SK-N-SH (cell line): Measurements from ENCODE around the gene MYLK. TPM values are rescaled to one million over a fixed set of nuclear protein-coding genes. Genes with fewer than 3 reads are reported as not detected.

ENCODE experiments used
- CTCF ChIA-PET: fragments of 300-600, 350-600 bp; formaldehyde crosslinking; extraction: SDS; loops from one replicate; lab custom pipeline; 2021; lab: Yijun Ruan, JAX
- POLR2A ChIA-PET: fragments of 350-600 bp; sonication (Branson Sonifier 250); formaldehyde crosslinking; extraction: SDS; loops from one replicate; lab custom pipeline; 2020; ENCODE audit warnings: antibody characterized with exemption, inconsistent platforms; lab: Yijun Ruan, JAX
- DNase-seq: peaks from one replicate; pipeline ENCODE4 v3.0.0; 2012
- H2AFZ ChIP-seq: fragments of 200-600 bp; sonication (generic); 2 replicates; pipeline ENCODE4 v1.8.1; 2016; ENCODE audit warnings: antibody characterized with exemption, mild to moderate bottlenecking, low read depth
- H3F3A ChIP-seq: fragments of 200-600 bp; sonication (generic); replicated peaks from 2 replicates; pipeline ENCODE3; 2016; ENCODE audit warnings: antibody characterized with exemption, mild to moderate bottlenecking; ENCODE audit not compliant: insufficient read depth
- H3K27ac ChIP-seq, 2 experiments: fragments of 200-500 bp in 1 of 2; fragments of 200-600 bp in 1 of 2; sonication (Bioruptor generic) in 1 of 2; sonication (generic), shearing (Covaris generic) in 1 of 2; 2 replicates each; pipeline versions ENCODE4 v1.5.1 to v1.6.1; 2014 to 2016; ENCODE audit warnings: low read depth in 2 of 2, inconsistent platforms in 1 of 2, low read length in 1 of 2, mild to moderate bottlenecking in 1 of 2, mixed read lengths in 1 of 2
- H3K27me3 ChIP-seq: fragments of 200-600 bp; sonication (generic), shearing (Covaris generic); 2 replicates; pipeline ENCODE4 v1.6.1; 2016; ENCODE audit warnings: mixed run types; ENCODE audit not compliant: insufficient read depth
- H3K36me3 ChIP-seq, 2 experiments: fragments of 200-500 bp in 1 of 2; fragments of 200-600 bp in 1 of 2; sonication (Bioruptor generic) in 1 of 2; sonication (generic) in 1 of 2; replicated peaks in 1 of 2; 2 replicates each; pipeline versions ENCODE3 to v1.5.1; 2014 to 2016; ENCODE audit warnings: low read length in 1 of 2, mild to moderate bottlenecking in 1 of 2; ENCODE audit not compliant: insufficient read depth in 2 of 2, control insufficient read depth in 1 of 2
- H3K4me1 ChIP-seq, 2 experiments: fragments of 200-500 bp in 1 of 2; fragments of 200-600 bp in 1 of 2; sonication (Bioruptor generic) in 1 of 2; sonication (generic), shearing (Covaris generic) in 1 of 2; 2 replicates each; pipeline versions ENCODE4 v1.5.1 to v1.6.1; 2014 to 2016; ENCODE audit warnings: low read depth in 1 of 2, low read length in 1 of 2, mixed run types in 1 of 2; ENCODE audit not compliant: insufficient read depth in 2 of 2, control insufficient read depth in 1 of 2
- H3K4me2 ChIP-seq: fragments of 200-600 bp; sonication (generic), shearing (Covaris generic); 2 replicates; pipeline ENCODE4 v1.6.1; 2017; ENCODE audit warnings: mixed run types
- H3K4me3 ChIP-seq, 2 experiments: fragments of 200-500 bp in 1 of 2; fragments of 200-600 bp in 1 of 2; sonication (Bioruptor generic) in 1 of 2; sonication (generic), shearing (Covaris generic) in 1 of 2; 2 replicates each; pipeline versions ENCODE4 v1.5.1 to v1.8.1; 2014 to 2016; ENCODE audit warnings: low read depth in 2 of 2, inconsistent platforms in 1 of 2, low read length in 1 of 2, mild to moderate bottlenecking in 1 of 2, mixed read lengths in 1 of 2, moderate library complexity in 1 of 2
- H3K79me2 ChIP-seq: fragments of 200-600 bp; sonication (generic); 2 replicates; pipeline ENCODE4 v1.8.1; 2017; ENCODE audit warnings: mild to moderate bottlenecking; ENCODE audit not compliant: insufficient read depth
- H3K9ac ChIP-seq: fragments of 200-600 bp; sonication (generic); 2 replicates; pipeline ENCODE4 v1.6.1; 2017; ENCODE audit warnings: mixed run types
- H3K9me2 ChIP-seq: fragments of 200-600 bp; sonication (generic); 2 replicates; pipeline ENCODE4 v1.6.1; 2017; ENCODE audit warnings: mixed run types
- H3K9me3 ChIP-seq: fragments of 200-600 bp; sonication (generic); 2 replicates; pipeline ENCODE4 v1.6.1; 2017; ENCODE audit warnings: mixed run types, mild to moderate bottlenecking, moderate library complexity
- H4K20me1 ChIP-seq: fragments of 200-600 bp; sonication (generic); 2 replicates; pipeline ENCODE4 v1.6.1; 2017; ENCODE audit warnings: mild to moderate bottlenecking, mixed run types; ENCODE audit not compliant: insufficient read depth
- ELF1 ChIP-seq: IDR thresholded peaks from 2 replicates; pipeline ENCODE4 v1.4.0; 2012
- EP300 ChIP-seq, 2 experiments: IDR thresholded peaks; 2 replicates each; pipeline versions ENCODE4 v1.4.0 to v1.6.1; 2012; ENCODE audit warnings: borderline replicate concordance in 1 of 2, low read depth in 1 of 2, low read length in 1 of 2
- EZH2phosphoT487 ChIP-seq: fragments of 200-600 bp; sonication (generic); IDR thresholded peaks from 2 replicates; pipeline ENCODE4 v1.6.1; 2017; ENCODE audit warnings: low read depth, mixed run types, mild to moderate bottlenecking, antibody characterized with exemption, moderate library complexity, borderline replicate concordance
- FOSL2 ChIP-seq: IDR thresholded peaks from 2 replicates; pipeline ENCODE4 v1.4.0; 2012; ENCODE audit warnings: low read depth, mild to moderate bottlenecking, moderate library complexity, borderline replicate concordance
- FOXJ3 ChIP-seq: sonication (generic); formaldehyde crosslinking; IDR thresholded peaks from 2 replicates; pipeline ENCODE4 v1.5.1; 2020; ENCODE audit warnings: mild to moderate bottlenecking, missing genetic modification reagents
- FOXM1 ChIP-seq: IDR thresholded peaks from 2 replicates; pipeline ENCODE4 v1.4.0; 2012; ENCODE audit warnings: low read depth, mild to moderate bottlenecking
- GABPA ChIP-seq: IDR thresholded peaks from 2 replicates; pipeline ENCODE4 v1.4.0; 2012; ENCODE audit warnings: low read depth, mild to moderate bottlenecking
- GATA2 ChIP-seq: sonication (generic); formaldehyde crosslinking; IDR thresholded peaks from 2 replicates; pipeline ENCODE4 v1.5.0; 2020; ENCODE audit warnings: mild to moderate bottlenecking, missing genetic modification reagents
- IRF3 ChIP-seq: fragments of 150-350 bp; IDR thresholded peaks from 2 replicates; pipeline ENCODE4 v1.6.1; 2016; ENCODE audit warnings: mild to moderate bottlenecking, low read depth, low read length
- MEF2A ChIP-seq: IDR thresholded peaks from 2 replicates; pipeline ENCODE4 v1.4.0; 2012; ENCODE audit warnings: low read depth, borderline replicate concordance
- NRF1 ChIP-seq: IDR thresholded peaks from 2 replicates; pipeline ENCODE4 v1.6.1; 2012; ENCODE audit warnings: low read depth, mild to moderate bottlenecking, low read length
- POLR2AphosphoS5 ChIP-seq: IDR thresholded peaks from 2 replicates; pipeline ENCODE4 v1.6.1; 2012; ENCODE audit warnings: low read depth, low read length
- RAD21 ChIP-seq: IDR thresholded peaks from 2 replicates; pipeline ENCODE4 v1.6.1; 2012; ENCODE audit warnings: mild to moderate bottlenecking, low read length
- RXRA ChIP-seq: IDR thresholded peaks from 2 replicates; pipeline ENCODE4 v1.4.0; 2012; ENCODE audit warnings: low read depth, mild to moderate bottlenecking, borderline replicate concordance
- SIN3A ChIP-seq: IDR thresholded peaks from 2 replicates; pipeline ENCODE4 v1.6.1; 2012; ENCODE audit warnings: low read depth, mild to moderate bottlenecking, low read length, moderate library complexity, borderline replicate concordance
- TCF12 ChIP-seq: IDR thresholded peaks from 2 replicates; pipeline ENCODE4 v1.4.0; 2012
- ZBTB33 ChIP-seq: IDR thresholded peaks from 2 replicates; pipeline ENCODE4 v1.4.0; 2012; ENCODE audit warnings: low read depth, borderline replicate concordance
- WGBS: methylation state at CpG from one replicate; pipeline ENCODE4 v1.1.6; 2017; ENCODE audit warnings: low lambda C conversion rate; 5-methylcytosine and 5-hydroxymethylcytosine counted together
- polyA plus RNA-seq, 3 experiments: library from polyadenylated mRNA; depleted of rRNA; stranded (reverse); fragments of >200 nt; gene quantifications; 2 replicates each; pipeline ENCODE4 v1.2.3, GENCODE V29; 2012

MYLK gene
- polyA plus RNA-seq, 1 of the 3 experiments (the other 2 are of a cell fraction) = 272 TPM

- H3K79me2 ChIP-seq = peaks cover 54% of the 10 kb centered on the region
- DNase-seq = no peak
- H3K27ac ChIP-seq = peak overlapping the region; percentile 65 to 86; a peak in 3 of 4 replicates
- H3K4me1 ChIP-seq = peaks cover 16 to 30% of the 10 kb centered on the region in 2 experiments
- no peaks in the 10 kb centered on the region for H3K27me3 ChIP-seq
- no peak overlapping the region for H2AFZ ChIP-seq
- ChIA-PET POLR2A (no interaction called here), CTCF (no interaction called here)
- peaks cover 12% of the 10 kb centered on the region for H3F3A ChIP-seq
- H3K36me3 ChIP-seq = peaks cover 50 to 54% of the 10 kb centered on the region in 2 experiments
- TF ChIP-seq RXRA (no peak), GABPA (no peak), FOXJ3 (no peak), ZBTB33 (no peak), GATA2 (CRISPR knock-in tag) (no peak), IRF3 (no peak), FOXM1 (no peak), NRF1 (no peak), MEF2A (no peak), TCF12 (no peak)
- H3K9ac ChIP-seq = no peak overlapping the region
- H4K20me1 ChIP-seq = no peaks in the 10 kb centered on the region
- no peaks in the 10 kb centered on the region for H3K9me2 ChIP-seq
- WGBS = 90% methylated on average over 2 of the region's 2 CpGs
- H3K9me3 ChIP-seq = no peaks in the 10 kb centered on the region
- H3K4me2 ChIP-seq = no peak overlapping the region
- no peak overlapping the region for H3K4me3 ChIP-seq
These were observed 75.3 kb downstream of the MYLK start for GRCh38 chr3:123808812-123809211.

GRCh38 chr3:123807820-123808219 lies 76.3 kb downstream of the MYLK start:
- H3K9me3 ChIP-seq = no peaks in the 10 kb centered on the region
- no peak overlapping the region for H3K4me2 ChIP-seq
- CTCF ChIA-PET = no interaction called here
- H3K36me3 ChIP-seq = peaks cover 58 to 59% of the 10 kb centered on the region in 2 experiments
- peak overlapping the region in 1 of 2 experiments; percentile 86; a peak in 2 of 4 replicates for H3K27ac ChIP-seq
- POLR2A ChIA-PET = interaction anchor here (0.6 to 1.0 kb wide), 3 partner anchors 15 to 359 kb away, joined by 3 to 4 read pairs (median 4); partner anchors contain the start of gene ADCY5
- TF ChIP-seq FOXM1 = no peak
- TF ChIP-seq TCF12 = no peak; the same call in 1 of the 2 replicates
- no peak for TF ChIP-seq SIN3A
- no peak for TF ChIP-seq ELF1
- TF ChIP-seq RAD21 = no peak
- TF ChIP-seq GATA2 (CRISPR knock-in tag) = 0 out of 2 replicates have a peak, but pooled peaks have one; percentile 16
- TF ChIP-seq EZH2phosphoT487 = no peak
- TF ChIP-seq POLR2AphosphoS5 = no peak
- 0 out of 2 replicates have a peak, but pooled peaks have one; percentile 39 for TF ChIP-seq FOXJ3
- peak in 1 of 2 experiments; percentile 19; a peak in 2 of 4 replicates for TF ChIP-seq EP300 (IDR thresholded peaks at IDR 0.05; ENCODE audit: borderline replicate concordance in 1 of 2, low read depth in 1 of 2, low read length in 1 of 2)
- no peak for TF ChIP-seq FOSL2
- H2AFZ ChIP-seq = no peak overlapping the region
- no peaks in the 10 kb centered on the region for H3K27me3 ChIP-seq
- peaks cover 16 to 39% of the 10 kb centered on the region in 2 experiments for H3K4me1 ChIP-seq
- H3K9me2 ChIP-seq = no peaks in the 10 kb centered on the region
- WGBS = 71% methylated on average over 2 of the region's 2 CpGs
- no peak overlapping the region for H3K9ac ChIP-seq
- H4K20me1 ChIP-seq = no peaks in the 10 kb centered on the region
- H3F3A ChIP-seq = peaks cover 10% of the 10 kb centered on the region
- H3K79me2 ChIP-seq = peaks cover 52% of the 10 kb centered on the region
- DNase-seq = peak; percentile 50
- H3K4me3 ChIP-seq = no peak overlapping the region
